Mononuclear cell (primary cell): ENCODE data around the gene KIAA1671. TPM values are rescaled to one million over a fixed set of nuclear protein-coding genes. Genes with fewer than 3 reads are reported as not detected.

Experiments used
- H3K27me3 ChIP-seq: 2 replicates; pipeline ENCODE4 v1.6.0; 2011; ENCODE audit warnings: low read length, control low read depth; ENCODE audit not compliant: insufficient read depth
- H3K4me1 ChIP-seq: 2 replicates; pipeline ENCODE4 v1.5.1; 2011; ENCODE audit warnings: mild to moderate bottlenecking, low read length, control low read depth; ENCODE audit not compliant: insufficient read depth
- H3K4me3 ChIP-seq: 2 replicates; pipeline ENCODE4 v1.5.1; 2011; ENCODE audit warnings: mild to moderate bottlenecking, low read length, moderate library complexity
- H3K9me3 ChIP-seq: 2 replicates; pipeline ENCODE4 v1.5.1; 2011; ENCODE audit warnings: low read depth, mild to moderate bottlenecking, control low read depth, low read length
- total RNA-seq: library from RNA; depleted of rRNA; stranded (reverse); fragments of >200 nt; gene quantifications from one replicate; pipeline ENCODE4 v1.2.3, GENCODE V29; 2012

KIAA1671 gene
- total RNA-seq, 1 donor, result 0.31 TPM

DNA sequence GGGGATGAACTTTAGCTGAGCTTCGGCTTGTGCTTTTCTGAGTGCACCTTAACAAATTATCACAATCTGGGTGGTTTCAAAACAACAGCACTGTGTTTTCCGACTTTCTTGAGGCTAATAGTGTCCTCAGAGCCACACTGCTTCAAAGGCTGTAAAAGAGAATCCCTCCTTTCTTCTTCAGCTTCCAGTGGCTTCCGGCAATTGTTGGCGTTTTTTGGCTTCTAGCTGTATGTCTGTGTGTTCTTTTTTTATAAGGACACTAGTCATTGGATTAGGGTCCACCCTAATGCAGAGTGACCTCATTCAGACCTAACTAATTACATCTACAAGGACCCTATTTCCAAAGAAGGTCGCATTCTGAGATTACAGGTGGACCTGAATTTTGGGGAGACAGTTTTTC is 30.6 kb downstream of the KIAA1671 start:
- Histone ChIP-seq H3K9me3 (no peaks in the 10 kb centered on the region), H3K27me3 (no peaks in the 10 kb centered on the region), H3K4me1 (peaks cover 6% of the 10 kb centered on the region), H3K4me3 (no peak overlapping the region)

DNA sequence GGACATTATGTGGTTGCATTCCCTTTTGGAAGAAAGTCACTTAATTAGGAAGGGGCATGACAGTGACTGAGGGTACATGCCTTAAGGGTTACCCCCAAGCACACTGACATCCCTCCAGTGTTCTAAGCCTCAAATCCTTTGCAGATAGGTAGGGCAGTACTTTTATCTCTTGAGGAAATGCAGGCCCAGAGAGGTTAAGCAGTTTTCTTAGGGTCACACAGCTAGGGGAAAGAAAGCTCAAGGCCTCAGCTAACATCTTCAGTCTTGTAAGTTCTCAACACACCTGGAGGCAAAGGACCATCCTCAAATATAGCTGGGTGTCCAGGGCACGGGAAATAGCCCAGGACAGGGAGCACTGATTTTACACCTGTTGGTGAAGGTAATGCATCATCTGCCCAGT is 31.6 kb downstream of the KIAA1671 start:
- H3K4me1 ChIP-seq, result peaks cover 6% of the 10 kb centered on the region
- no peaks in the 10 kb centered on the region for H3K27me3 ChIP-seq
- H3K9me3 ChIP-seq, result no peaks in the 10 kb centered on the region
- no peak overlapping the region for H3K4me3 ChIP-seq

DNA sequence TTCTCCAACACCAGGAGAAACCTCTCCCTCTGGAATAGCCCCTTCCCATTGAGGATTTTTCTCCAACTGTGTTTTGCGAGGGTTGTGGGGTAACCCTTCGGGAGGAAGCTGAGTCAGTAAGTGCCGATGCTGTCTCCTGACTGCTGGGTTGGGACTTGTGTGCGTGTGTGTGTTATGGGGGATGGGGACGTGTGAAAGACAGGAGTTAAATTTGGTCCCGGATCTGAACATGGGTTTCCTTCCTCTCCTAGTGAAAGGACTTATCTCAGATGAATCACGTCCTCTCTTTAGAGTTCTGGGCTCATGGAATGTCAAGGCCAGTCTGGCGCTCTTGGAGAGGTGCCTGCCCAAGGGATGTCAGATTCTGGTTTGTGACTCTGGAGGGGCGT is 33.3 kb downstream of the KIAA1671 start:
- Histone ChIP-seq H3K4me3 (no peak overlapping the region), H3K4me1 (peaks cover 6% of the 10 kb centered on the region), H3K27me3 (no peaks in the 10 kb centered on the region), H3K9me3 (no peaks in the 10 kb centered on the region)

DNA sequence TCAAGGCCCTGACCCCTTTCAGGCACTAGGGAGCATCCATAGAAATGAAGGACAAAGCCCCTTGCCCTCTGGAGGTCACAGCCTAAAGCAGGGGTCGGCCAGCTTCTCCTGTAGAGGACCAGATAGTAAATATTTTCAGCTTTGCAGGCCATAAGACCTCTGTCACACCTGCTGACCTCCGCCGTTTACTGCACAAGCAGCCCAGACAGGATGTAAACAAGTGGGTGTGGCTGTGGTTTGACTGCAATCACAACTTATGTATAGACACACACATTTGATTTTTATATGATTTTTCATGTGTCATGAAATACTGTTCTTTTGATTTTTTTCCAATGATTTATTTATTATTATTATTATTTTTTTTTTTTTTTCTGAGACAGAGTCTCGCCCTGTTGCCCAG is 34.3 kb downstream of the KIAA1671 start:
- Histone ChIP-seq H3K4me3 (no peak overlapping the region), H3K4me1 (peaks cover 6% of the 10 kb centered on the region), H3K27me3 (no peaks in the 10 kb centered on the region), H3K9me3 (no peaks in the 10 kb centered on the region)

DNA sequence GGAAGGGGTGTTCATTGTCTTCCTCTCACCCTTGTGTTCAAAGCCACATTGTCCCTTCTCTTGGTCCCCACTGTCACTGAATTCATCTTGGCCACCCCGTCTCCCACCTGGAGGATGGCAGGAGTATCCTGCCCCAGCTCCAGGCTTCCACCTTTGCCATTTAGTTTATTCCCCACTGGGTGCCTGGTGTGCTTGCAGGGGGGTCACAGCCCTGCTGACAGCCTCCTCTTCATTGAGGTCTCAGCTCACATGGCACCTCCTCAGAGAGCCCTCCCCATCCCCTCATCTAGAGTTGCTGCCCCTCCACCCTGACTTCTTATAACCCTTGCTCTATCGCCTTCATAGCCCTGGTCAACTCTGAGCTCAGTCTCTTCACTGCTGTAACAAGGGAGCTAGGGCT is 36.6 kb downstream of the KIAA1671 start:
- Histone ChIP-seq H3K4me3 (no peak overlapping the region), H3K9me3 (no peaks in the 10 kb centered on the region), H3K27me3 (no peaks in the 10 kb centered on the region), H3K4me1 (peaks cover 6% of the 10 kb centered on the region)

DNA sequence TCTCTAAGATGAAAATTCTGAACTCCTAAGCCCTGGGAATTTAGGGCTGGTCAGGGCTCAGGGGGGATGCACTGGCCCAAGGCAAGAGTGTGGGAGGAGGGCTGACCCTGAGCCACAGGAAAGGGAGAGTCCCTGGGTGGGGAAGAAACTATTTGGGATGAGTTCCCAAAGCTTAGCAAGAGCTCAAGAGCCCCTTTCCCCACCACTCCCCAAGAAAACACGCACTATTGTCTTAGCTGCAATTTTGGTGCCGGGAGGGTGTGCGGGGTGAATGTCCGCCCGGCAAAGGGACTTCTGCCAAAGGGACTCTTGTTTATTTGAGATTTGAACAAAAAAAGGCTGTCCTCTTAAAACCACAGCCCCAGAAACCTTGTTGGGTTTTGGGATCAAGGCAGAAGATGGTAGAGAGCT is 37.0 kb downstream of the KIAA1671 start:
- H3K27me3 ChIP-seq, result no peaks in the 10 kb centered on the region
- H3K9me3 ChIP-seq, result no peaks in the 10 kb centered on the region
- no peak overlapping the region for H3K4me3 ChIP-seq
- peaks cover 6% of the 10 kb centered on the region for H3K4me1 ChIP-seq

DNA sequence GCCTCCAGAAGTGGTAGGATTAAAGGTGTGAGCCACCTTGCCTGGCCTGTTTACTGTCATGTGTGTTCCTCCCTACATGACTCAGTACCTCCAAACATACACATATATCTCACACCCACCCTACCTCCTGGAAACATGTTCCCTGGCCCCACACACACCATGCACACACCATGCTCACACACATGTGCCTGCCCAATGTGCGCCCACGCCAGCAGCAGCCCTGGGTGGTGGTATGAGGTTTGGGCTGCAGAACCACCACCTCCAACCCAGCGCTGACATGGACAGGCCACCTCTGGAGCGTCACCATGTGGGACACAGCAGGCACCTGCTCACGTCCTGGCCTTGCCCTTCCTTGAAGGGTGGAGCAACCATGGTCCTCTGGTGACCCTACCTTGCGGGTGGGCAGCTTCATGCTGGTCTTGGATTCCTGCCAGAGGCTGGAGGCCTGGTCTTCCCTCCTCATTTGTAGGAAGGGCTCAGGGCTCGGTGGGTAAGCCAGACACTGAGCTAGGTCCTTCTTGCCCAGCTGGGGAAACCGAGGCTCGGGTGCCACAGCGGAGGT is 37.9 kb downstream of the KIAA1671 start:
- Histone ChIP-seq H3K27me3 (no peaks in the 10 kb centered on the region), H3K9me3 (no peaks in the 10 kb centered on the region), H3K4me1 (peaks cover 6% of the 10 kb centered on the region), H3K4me3 (no peak overlapping the region)

DNA sequence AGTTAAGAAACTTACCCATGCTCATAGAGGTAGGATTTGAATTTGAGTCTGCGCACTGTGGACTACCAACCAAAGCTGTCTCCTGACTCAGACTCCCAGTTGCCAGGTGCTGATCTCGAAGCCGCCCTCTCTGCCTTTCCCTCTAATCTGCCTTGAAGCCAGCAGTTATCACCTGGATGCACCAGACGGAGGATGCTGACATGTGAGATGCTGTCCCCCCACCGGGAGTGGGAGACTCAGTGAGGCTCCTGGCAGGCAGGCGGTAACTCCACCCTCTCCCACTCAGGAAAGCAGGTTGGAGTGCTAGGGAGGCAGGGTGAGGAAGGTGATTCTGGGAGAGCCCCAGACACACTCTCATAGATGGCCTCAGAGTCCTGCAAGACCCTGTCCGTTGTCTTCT is 40.4 kb downstream of the KIAA1671 start:
- H3K9me3 ChIP-seq, result no peaks in the 10 kb centered on the region
- no peaks in the 10 kb centered on the region for H3K4me1 ChIP-seq
- H3K4me3 ChIP-seq, result no peak overlapping the region
- no peaks in the 10 kb centered on the region for H3K27me3 ChIP-seq

DNA sequence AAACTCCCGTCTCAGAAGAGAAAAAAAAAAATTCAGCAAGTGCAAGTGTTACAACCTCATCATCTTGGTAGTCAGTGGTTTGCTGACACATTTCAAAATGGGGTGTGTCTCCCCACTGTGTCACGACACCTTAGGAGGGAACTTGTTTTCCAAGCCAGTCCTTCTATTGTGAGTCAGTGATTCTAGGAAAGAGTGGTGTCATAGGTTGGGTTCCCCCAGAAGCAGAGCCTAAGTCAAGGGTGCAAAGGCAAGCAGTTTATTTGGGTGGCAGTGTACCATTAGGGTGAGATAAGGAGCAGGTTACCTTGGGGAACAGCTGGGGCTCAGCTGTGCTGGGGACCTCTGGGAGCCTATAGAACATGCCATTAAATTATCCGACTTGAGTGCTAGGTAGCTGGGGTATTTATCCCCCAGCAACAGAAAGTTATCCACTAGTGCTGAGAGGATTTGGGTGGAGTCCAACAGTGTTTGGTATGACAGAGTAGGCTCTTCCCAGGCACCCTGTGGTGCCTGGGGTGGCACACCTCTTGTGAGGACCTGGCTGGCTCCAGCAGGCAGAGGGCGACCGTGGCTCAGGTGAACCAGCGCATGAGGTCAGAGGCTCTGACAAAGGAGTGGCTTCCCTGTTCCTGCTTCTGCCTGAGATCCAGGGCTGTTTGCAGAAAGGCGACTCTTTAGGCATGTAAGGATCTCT is 41.7 kb downstream of the KIAA1671 start:
- Histone ChIP-seq H3K4me1 (no peaks in the 10 kb centered on the region), H3K9me3 (no peaks in the 10 kb centered on the region), H3K27me3 (no peaks in the 10 kb centered on the region), H3K4me3 (no peak overlapping the region)

DNA sequence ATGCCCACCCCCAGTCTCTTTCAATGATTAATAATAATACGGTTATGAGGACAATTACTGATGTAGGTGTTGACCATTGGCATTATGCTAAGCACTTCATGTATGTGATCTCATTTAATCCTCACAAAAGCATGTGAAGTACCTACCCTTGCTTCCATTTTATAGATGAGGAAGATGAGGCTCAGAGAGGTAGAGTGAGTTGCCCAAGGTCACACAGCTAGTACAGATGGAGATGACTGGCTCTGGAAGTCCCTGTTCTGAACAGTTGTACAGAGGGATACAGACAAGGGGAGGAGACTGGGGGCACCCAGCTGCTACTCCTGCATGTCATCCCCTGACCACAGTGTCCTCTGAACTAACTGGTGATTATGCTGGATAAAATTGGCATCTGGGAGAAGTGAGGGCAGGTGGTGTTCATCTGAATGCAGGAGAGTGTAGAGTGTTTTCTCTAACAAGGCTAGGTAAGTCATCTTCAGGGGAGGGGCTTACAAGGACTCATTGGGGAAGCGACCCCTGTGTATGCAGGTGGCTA is 43.2 kb downstream of the KIAA1671 start:
- Histone ChIP-seq H3K9me3 (no peaks in the 10 kb centered on the region), H3K27me3 (no peaks in the 10 kb centered on the region), H3K4me3 (no peak overlapping the region), H3K4me1 (no peaks in the 10 kb centered on the region)

DNA sequence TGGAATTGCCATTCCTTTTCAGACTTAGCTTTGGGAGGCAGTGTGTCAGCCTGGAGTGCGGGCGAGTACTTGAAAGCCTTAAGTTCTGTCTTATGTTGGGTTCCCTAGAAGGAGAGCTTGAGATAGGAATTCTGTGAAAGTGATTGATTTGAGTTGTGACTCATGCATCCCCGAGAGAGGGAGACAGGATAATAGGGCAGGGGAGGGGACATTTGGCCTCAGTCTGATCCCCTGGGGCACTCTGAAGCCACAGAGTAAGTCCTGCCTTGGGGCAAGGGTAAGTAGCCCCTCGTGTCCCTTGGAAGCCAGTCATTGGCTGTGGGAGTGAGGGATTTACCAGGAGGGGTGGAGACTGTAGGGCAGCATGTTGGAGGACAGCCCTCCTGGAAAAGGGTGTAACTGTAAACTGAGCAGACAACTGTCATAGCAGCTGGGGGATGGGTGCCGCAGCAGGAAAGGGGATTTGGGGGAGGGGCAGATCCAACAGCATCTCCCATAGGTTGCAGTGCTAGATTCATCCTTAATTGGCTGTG is 44.0 kb downstream of the KIAA1671 start:
- no peaks in the 10 kb centered on the region for H3K9me3 ChIP-seq
- H3K27me3 ChIP-seq, result no peaks in the 10 kb centered on the region
- no peak overlapping the region for H3K4me3 ChIP-seq
- no peaks in the 10 kb centered on the region for H3K4me1 ChIP-seq

DNA sequence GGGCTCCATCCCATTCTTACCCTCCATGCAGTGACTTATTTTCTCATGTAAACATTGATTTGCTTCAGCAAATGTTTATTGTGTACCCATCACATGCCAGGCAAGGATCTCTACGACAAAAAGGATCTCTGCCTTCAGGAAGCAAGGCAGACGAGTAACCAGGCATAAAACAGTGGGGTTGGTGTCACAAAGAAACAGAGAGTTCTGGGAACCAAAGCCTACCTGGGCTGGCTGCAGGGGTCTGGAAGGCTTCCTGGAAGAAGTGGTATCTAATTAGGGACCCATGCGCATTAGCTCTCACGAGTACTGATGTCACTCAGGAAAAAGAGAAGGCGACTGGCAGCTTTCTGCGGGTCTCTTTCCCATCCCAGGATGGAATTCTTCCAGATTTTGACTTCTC is 44.5 kb downstream of the KIAA1671 start:
- no peaks in the 10 kb centered on the region for H3K9me3 ChIP-seq
- H3K4me3 ChIP-seq, result no peak overlapping the region
- peaks cover under 1% of the 10 kb centered on the region for H3K4me1 ChIP-seq
- H3K27me3 ChIP-seq, result no peaks in the 10 kb centered on the region

DNA sequence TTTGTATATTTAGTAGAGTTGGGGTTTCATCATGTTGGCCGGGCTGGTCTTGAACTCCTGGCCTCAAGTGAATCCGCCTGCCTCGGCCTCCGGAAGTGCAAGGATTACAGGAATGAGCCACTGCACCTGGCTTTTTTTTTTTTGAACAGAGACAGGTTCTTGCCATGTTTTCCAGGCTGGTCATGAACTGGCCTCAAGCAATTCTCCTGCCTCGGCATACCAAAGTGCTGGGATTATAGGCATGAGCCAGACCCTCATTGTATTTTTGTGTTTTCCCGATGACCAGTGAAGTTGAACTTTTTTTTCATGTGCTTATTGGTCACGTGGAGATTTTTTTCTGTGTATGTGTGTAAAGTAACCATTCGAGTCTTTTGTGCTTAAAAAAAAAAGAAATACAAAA is 48.2 kb downstream of the KIAA1671 start:
- Histone ChIP-seq H3K27me3 (no peaks in the 10 kb centered on the region), H3K4me1 (peaks cover 3% of the 10 kb centered on the region), H3K4me3 (no peak overlapping the region)

DNA sequence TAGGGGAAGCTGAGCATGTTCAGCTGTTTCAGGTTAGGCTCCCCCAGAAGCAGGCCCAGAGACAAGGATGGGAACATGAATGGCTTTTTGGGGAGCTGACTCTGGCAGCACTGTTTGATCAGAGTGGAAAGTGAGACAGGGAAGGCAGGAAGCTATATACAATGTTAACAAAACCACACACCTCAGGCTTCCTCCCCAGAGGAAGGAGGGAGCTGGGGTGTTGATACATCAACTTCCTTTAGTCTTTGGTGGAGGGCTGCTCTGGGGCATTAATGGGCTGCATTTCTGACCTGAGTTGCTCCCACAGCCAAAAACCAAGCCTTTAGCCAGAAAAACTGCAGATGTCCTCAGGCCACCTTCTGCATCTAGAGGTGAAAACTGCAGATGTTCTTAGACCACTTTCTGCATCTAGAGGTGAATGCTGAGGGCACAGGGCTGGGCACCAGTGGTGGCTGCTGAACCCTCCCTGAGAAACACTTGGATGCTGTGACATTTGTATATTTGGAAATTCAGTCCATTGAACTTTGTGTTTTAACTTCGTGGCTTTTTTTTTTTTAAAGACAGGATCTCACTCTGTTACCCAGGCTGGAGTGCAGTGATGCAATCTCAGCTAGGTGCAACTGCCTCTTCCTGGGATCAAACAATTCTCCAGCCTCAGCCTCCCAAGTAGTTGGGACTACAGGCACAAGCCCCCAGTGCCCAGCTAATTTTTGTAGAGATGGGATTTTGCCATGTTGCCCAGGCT is 49.9 kb downstream of the KIAA1671 start:
- Histone ChIP-seq H3K27me3 (no peaks in the 10 kb centered on the region), H3K4me3 (no peak overlapping the region), H3K4me1 (peaks cover 3% of the 10 kb centered on the region), H3K9me3 (no peaks in the 10 kb centered on the region)

More for the DNA sequence above, 48.2 kb downstream of the KIAA1671 start:
- H3K9me3 ChIP-seq, result no peaks in the 10 kb centered on the region

DNA sequence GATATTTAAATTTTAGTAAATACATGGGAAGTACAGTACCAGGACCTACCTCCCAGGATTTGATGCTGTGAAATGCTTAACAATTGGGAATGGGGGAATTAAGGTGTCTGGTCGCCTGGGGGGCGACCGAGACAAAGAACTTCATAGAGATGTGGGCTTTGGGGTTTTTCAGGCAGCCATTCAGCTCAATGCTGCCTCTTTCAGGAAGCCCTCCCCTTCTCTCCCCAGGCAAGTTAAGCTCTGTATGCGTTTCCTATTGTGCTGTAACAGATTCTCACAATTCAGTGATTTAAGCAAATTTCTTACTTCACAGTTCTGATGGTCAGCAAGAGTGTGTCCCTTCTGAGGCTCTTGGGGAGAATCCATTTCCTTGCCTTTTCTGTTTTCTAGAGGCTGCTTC is 53.8 kb downstream of the KIAA1671 start:
- Histone ChIP-seq H3K27me3 (no peaks in the 10 kb centered on the region), H3K4me1 (peaks cover 3% of the 10 kb centered on the region), H3K9me3 (no peaks in the 10 kb centered on the region), H3K4me3 (no peak overlapping the region)
